ENCODE measurements around the gene DERL3. TPM values are rescaled to one million over a fixed set of nuclear protein-coding genes. Genes with fewer than 3 reads are reported as not detected.

DERL3 gene
- total RNA-seq, 4 donors from 2014 or later, result 0.21 to 0.49 (median 0.33) TPM

DNA sequence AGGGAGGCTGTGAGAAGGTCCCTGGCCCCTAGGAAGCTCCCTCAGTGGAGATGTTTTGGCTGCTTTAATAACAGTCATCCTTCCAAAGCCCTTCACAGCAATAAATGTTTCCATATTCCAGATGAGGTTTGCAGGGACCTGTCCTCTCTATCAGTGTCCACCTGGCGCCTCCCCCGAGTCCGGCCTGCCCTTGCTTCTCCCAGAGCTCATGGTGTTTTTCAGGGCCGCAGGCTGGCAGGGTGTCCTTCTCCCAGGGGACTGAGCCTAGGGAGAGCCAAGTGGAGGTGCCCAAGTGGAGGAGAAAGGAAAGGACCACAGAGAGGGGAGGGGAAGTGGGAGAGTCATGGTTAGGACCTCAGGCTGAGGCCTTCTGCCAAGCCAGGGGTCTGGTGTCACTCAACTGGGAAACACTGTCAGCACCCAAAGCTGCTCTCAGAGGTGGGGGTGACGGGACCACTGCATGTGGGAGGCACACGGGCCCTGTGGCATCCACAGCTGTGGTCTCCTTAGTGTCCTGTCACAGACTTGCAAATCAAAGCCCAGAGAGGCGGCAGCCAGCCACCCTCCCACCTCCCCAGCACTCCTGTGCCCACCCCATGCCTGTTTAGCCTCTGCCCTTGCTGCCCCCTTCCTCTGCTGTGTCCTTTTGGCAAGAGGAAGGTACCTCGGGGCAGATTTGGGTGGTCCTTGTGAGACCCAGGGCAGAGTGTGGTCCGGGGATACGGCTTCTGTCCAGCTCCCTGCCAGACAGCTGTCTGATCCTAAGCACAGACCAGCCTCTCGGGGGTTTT is 6.4 kb downstream of the DERL3 start:
- DNase-seq (ENCODE audit: low spot score in 2 of 2), result no peak
- intact Hi-C loops (cut with DNase I; ENCODE audit: low total_unique reads), result no loop called here
- H3K4me3 ChIP-seq (ENCODE audit: low read depth, poor library complexity, severe bottlenecking), result no peak overlapping the region
- TF ChIP-seq, protein P1, sequence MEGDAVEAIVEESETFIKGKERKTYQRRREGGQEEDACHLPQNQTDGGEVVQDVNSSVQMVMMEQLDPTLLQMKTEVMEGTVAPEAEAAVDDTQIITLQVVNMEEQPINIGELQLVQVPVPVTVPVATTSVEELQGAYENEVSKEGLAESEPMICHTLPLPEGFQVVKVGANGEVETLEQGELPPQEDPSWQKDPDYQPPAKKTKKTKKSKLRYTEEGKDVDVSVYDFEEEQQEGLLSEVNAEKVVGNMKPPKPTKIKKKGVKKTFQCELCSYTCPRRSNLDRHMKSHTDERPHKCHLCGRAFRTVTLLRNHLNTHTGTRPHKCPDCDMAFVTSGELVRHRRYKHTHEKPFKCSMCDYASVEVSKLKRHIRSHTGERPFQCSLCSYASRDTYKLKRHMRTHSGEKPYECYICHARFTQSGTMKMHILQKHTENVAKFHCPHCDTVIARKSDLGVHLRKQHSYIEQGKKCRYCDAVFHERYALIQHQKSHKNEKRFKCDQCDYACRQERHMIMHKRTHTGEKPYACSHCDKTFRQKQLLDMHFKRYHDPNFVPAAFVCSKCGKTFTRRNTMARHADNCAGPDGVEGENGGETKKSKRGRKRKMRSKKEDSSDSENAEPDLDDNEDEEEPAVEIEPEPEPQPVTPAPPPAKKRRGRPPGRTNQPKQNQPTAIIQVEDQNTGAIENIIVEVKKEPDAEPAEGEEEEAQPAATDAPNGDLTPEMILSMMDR (IDR thresholded peaks at IDR 0.05), result no peak
- no peak for TF ChIP-seq POLR2A (IDR thresholded peaks at IDR 0.05)
- WGBS, 2 donors, result 85 to 87% methylated on average over 10 to 11 of the region's 11 CpGs

DNA sequence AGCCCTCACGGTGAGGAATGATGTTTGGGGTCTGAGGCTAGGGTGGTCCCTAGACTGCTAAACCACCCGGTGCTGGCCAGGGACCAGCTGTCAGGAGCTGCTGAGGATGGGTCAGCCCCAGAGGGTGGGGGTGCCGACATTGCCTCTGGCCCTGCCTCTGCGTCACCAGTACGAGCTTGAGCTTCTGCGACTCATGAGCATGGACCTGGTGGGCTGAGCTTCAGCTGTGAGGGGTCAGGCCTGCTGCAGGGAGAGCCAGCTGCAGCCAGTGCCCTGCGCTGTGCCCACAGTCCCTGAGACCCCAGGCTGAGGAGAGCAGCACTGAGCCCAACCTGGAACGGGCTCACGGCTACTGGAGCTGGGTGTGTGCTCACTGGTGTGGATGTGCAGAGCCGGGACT is 7.0 kb downstream of the DERL3 start:
- intact Hi-C loops (cut with DNase I; ENCODE audit: low total_unique reads), result no loop called here
- TF ChIP-seq POLR2A (IDR thresholded peaks at IDR 0.05), result no peak
- TF ChIP-seq, protein P1 (IDR thresholded peaks at IDR 0.05), result no peak
- WGBS, 2 donors, result 77 to 85% methylated on average over 3 to 9 of the region's 10 CpGs

DNA sequence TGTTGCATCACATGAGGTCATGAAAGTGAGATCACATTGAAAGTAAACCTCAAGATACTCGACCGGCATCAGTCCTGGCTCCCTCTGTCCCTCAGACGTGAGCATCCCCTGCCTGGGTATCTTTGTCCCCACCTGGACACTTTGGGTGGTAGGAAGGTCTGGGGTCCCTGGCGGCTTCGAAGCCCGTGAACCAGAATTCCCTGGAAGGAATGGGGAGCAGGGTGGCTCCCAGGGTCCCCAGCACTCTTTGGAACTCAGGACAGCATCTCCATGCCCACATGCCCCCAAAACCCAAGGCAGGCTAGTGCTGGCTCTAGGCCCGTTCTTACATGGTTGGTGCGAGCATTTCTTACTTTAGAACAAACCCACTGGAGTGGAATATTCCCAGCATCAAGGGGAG is 7.5 kb downstream of the DERL3 start:
- no peak for TF ChIP-seq POLR2A (IDR thresholded peaks at IDR 0.05)
- TF ChIP-seq, protein P1 (IDR thresholded peaks at IDR 0.05), result no peak
- WGBS, 2 donors, result 92 to 93% methylated on average over 8 of the region's 8 CpGs
- no peak for DNase-seq (ENCODE audit: low spot score in 2 of 2)
- H3K4me3 ChIP-seq (ENCODE audit: low read depth, poor library complexity, severe bottlenecking), result no peak overlapping the region
- intact Hi-C loops (cut with DNase I; ENCODE audit: low total_unique reads), result no loop called here

More for the DNA sequence above, 7.0 kb downstream of the DERL3 start:
- DNase-seq (ENCODE audit: low spot score in 2 of 2), result no peak
- no peak overlapping the region for H3K4me3 ChIP-seq (ENCODE audit: low read depth, poor library complexity, severe bottlenecking)

DNA sequence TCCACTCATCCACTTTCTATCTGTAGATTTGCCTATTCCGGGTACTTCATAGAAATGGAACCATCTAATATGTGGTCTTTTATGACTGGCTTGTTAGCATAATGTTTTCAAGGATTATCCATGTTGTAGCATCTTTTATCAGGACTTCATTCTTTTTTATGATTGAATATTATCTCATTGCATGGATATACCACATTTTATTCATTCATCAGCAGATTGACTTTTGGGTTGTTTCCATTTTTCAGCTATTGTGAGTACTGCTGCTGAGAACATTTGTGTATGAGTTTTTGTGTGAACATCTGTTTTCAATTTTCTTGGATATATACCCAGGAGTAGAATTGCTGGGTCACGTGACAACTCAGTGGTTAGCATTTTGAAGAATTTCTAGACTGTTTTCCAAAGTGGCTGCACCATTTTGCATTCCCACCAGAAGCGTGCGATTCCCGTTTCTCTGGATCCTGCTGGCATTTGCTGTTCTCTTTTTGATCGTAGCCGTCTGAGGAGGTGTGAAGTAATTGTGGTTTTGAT is 8.9 kb downstream of the DERL3 start:
- H3K4me3 ChIP-seq (ENCODE audit: low read depth, poor library complexity, severe bottlenecking), result no peak overlapping the region
- no peak for TF ChIP-seq POLR2A (IDR thresholded peaks at IDR 0.05)
- TF ChIP-seq, protein P1 (IDR thresholded peaks at IDR 0.05), result no peak
- WGBS, 2 donors, result 66 to 82% methylated on average over 7 of the region's 7 CpGs
- intact Hi-C loops (cut with DNase I; ENCODE audit: low total_unique reads), result no loop called here
- no peak for DNase-seq (ENCODE audit: low spot score in 2 of 2)

DNA sequence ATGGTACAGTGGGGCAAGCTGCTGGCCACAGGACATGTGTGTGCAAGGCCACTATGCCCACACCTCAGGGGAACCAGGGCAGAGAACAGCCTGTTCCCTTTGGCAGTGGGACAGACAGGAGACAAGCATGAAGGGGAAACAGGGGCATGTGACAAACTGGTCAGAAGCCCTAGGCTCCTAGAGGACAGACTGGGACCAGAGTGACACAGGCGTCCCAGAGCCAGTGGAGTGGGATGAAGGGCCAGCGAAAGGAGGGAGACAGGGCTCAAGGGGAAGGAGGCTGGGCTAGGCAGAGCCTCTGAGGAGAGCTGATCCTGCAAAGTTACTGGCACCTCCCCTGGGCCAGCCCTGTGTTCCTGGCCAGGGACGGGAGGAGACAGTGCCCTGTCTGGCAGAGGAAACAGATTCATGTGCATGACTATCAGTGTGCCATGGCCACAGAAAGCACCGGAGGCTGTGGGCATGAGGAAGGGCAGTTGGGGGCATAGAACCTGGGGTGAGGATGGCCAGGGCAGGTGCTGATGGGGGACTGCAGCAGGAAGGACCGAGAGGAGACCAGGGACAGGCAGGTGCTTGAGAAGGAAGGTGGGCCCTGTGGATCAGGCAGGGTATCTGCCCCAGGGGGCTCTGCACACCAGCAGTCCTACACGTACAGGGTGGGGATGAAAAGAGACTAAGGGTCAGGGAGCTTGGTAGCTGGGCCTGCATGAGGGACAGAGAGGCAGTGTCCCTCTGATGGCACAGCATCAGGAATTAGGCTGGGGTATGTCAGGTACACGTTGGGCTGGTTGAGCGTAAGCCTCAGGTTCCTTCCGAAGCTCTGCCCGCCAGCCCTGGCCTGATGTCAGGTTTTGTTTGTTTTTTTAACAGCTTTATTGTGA is 9.8 kb downstream of the DERL3 start:
- H3K4me3 ChIP-seq (ENCODE audit: low read depth, poor library complexity, severe bottlenecking), result no peak overlapping the region
- DNase-seq (ENCODE audit: low spot score in 2 of 2), result no peak
- intact Hi-C loops (cut with DNase I; ENCODE audit: low total_unique reads), result no loop called here
- TF ChIP-seq, protein P1 (IDR thresholded peaks at IDR 0.05), result no peak
- no peak for TF ChIP-seq POLR2A (IDR thresholded peaks at IDR 0.05)
- WGBS, 2 donors, result 84 to 85% methylated on average over 10 of the region's 10 CpGs
